Activated CD8-positive, alpha-beta memory T cell treated with anti-CD3 and anti-CD28 coated beads for 24 hours (primary cell): Measurements from ENCODE around the gene POLR1A.

Experiments used
- DNase-seq: peaks from one replicate; pipeline ENCODE4 v3.0.0-alpha.2; 2020

Gene POLR1A

DNA sequence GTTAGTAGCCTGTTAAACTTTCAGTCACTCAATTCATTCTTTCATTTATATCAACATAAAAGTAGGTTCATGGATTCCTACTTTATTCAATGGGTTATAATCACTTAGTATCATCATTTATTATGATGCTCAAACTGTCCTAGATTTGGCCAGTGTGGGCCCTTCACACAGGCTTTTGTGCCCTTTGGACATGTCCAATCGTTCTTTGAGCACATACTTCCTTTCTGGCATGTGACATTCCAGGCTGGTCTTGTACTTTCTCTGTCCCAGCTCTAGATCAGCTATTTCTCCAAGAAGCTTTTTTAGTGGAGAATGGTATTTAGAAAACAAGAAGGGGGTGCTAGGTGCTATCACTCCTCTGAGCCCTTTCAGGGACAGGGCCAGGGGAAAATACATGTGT is 11.5 kb downstream of the POLR1A start:
- DNase-seq = no peak

DNA sequence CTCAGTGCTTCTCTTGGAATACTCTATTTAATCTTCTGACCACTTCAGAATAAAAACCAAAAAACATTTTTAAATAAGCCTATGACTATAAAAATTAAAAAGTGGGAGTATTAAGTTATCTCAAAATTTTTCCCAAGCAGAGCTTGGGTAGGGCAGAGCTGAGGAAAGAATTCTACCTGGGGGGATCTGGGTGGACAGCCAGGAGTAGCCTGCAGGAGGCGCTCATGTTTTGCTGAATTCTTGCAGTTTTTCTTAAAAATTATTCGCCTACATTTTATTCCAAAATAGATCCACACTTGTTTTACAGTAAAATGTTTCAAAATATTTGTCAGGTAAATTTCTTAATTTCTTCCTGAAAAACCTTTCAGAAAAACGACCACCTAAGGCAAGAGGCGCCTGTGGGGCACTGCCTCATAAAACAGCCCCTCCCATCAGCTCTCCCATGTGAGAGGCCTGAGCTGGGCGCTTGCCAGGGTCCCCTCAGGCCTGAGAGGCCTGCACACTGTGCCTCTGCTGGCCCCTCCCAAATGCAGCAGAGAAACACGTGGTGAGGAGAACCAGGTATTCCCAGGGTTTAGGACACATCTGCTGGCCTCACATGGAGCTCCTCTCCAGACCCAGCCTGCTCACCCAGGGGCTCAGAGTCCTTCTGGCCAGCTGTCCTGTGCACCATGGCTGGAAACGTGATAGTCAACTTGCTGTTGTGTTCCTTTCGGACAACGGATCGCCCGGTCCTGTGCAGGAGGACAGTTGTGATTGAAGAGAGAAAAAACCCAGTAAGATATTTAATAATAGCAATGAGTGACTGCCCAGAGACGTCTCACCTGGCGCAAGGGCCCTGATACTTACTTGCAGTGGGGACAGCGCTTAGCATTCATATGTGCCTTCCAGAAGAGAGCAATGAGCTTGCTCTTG is 17.5 kb downstream of the POLR1A start:
- DNase-seq = no peak

DNA sequence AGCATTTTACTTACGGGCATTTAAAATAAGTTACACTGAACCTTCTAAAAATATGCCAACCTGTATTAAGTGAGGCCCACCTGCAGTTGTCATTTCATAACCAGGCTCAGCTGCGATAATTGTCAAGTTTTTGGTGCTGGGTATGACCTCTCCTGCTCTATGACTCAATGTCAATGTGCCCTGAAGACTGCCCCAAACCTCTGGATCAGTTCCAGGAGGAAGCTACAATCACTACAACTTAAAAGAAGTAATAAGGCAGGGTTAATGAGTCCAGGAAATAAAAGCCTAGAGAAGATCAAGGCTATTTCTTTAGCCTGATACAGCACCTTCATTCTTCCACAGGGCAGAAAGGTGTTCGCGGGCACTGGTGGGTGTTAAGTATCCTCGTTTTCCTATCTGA is 22.9 kb downstream of the POLR1A start:
- DNase-seq = no peak

- no peak for DNase-seq
Measured at GRCh38 chr2:86081724-86082123, 24.0 kb downstream of the POLR1A start.

DNA sequence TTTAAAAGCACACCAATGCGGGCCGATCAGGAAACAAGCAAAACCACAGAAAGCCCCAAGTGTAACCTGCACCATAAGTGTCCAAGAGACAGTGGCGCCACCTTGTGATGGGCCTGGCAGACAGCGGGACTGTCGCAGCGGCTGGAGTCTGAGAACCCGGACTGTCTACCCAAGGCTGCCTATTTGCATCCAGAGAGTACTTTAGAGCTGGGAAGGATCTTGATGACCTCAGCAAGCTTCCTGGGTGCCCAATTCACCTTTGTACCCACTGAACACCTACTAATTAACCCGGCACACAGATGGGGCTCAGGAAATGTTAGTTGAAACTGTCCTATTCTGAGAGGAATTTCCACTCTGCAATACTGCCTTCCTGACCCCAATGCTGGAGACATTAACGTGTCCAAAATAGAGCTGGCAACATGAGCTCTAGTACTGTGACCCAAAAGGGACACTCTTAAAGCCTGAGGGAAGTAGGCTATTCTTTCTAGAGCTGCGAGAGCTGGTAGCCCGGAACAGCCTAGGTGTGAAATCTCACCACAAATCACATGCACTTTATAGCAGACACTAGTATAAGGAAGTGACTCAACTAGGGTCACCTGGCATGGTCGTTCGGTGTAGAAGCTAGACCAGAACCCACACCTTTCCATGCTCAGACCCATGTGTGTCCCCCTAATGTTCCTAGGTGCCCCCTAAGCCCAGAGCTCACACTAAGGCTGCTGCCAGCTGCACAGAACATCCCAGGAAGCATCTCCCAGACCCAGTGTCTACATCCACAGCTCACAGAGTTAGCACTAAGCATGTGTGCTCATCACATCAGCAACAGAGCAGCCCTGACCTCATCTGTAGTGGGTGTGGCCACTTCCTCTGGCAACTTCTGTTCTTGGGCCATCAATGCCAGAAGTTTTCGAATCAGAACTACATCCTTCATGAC is 25.4 kb downstream of the POLR1A start:
- DNase-seq = peak; percentile 87

- DNase-seq = no peak
Measured at GRCh38 chr2:86078774-86079545, 26.7 kb downstream of the POLR1A start.

- DNase-seq = no peak
Measured at GRCh38 chr2:86075886-86076285, 29.8 kb downstream of the POLR1A start.

DNA sequence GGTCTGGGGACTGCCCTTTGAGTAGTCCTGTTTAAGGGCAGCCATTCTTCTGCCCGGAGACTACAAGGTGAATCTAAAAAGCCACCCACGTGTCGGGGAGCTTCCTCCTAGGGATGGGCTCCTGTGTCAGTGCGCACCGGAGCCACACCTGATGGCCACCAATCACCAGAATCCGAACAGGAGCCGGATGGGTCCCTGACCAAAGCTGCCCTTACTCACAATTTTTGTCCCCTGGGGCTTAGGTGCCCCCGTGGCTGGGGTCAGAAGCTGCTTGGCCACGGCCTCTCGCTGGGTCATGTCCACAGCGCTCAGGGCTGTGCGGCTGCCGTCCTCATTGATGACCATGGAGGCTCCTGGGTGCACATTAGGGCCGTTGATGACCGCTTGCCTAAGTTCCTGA is 30.9 kb downstream of the POLR1A start:
- DNase-seq = no peak

DNA sequence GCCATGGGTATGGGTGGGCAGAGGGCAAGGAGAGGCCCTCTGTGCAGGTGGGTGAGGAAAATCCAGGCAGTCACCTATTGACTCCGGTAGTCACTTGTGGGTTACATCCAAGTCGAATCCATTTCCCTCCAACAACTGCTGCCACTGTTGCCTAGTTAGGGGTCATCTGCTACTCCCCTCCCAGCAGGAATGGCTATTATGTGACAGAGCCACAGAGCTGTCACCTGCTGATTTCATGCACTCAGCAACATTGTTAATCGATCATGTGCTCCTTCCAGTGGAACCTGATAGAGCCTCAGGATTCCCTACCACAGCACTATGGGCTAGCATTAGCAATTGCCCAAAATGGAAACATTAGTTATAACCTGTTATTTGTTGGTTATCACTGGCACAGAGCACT is 31.4 kb downstream of the POLR1A start:
- DNase-seq = no peak

DNA sequence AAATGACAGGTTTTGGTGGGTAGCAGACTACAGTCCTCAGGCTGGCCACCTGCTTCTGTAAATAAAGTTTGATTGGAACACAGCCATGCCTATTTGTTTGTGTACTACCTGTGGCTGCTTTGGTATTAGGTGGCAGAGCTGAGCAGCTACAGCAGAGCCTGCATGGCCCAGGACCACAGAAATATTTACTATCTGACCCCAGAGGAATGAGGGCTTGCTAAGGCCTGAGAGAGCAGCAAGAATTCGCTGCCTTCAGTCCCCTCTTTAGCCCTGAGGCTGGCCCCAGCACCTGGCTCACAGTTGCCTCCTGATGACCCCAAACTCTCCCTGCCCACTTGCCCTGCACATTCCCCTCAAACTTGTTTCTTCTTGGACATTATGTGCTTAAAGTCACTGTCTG is 32.5 kb downstream of the POLR1A start:
- DNase-seq = no peak

DNA sequence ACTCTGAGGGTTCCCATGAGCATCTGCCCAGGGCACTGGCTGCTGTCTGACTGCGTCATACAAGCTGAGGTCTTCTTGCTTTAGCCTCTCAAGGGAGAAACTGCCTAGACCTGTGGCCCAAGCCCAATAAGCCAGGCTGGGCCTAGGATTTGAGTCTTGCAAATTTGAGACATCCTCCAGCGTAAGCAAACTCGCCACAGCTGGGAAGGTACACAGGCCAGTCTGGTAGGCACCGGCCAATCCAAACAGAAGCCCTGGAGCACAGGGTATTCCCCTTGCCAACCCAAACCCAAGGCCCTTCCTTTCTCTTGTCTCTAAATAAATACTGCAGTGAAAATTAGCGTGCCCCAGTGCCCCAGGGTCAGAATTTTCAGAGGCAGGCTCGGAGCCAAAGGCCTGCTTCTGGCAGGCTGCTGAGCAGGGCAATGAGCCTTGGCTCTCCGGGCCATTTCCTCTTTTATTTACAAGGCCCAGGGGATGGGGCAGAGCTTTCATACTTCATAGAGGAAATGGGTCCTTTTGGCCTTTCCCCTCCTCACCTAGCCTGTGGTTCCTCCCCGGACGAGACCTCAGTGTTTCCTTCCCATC is 33.3 kb downstream of the POLR1A start:
- no peak for DNase-seq

DNA sequence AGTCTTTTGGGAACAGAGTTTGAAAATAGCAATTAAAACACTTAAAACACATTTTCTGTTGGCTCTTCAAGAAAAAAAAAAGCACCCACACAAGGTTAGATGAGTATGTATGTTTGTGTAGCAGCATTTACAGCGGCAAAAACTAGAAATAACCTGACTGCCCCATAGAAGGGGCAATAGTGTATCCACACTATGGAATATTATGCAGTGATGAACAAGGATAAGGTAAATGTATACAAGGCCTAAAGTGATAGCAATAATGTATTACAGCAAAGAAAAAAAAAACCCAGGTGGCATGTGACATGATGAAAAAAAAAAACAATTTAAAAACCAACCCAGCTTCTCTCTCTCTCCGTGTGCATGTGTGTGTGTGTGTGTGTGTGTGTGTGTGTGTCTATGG is 34.8 kb downstream of the POLR1A start:
- DNase-seq = no peak

- no peak for DNase-seq
Measured at GRCh38 chr2:86069783-86070339, 35.8 kb downstream of the POLR1A start.

DNA sequence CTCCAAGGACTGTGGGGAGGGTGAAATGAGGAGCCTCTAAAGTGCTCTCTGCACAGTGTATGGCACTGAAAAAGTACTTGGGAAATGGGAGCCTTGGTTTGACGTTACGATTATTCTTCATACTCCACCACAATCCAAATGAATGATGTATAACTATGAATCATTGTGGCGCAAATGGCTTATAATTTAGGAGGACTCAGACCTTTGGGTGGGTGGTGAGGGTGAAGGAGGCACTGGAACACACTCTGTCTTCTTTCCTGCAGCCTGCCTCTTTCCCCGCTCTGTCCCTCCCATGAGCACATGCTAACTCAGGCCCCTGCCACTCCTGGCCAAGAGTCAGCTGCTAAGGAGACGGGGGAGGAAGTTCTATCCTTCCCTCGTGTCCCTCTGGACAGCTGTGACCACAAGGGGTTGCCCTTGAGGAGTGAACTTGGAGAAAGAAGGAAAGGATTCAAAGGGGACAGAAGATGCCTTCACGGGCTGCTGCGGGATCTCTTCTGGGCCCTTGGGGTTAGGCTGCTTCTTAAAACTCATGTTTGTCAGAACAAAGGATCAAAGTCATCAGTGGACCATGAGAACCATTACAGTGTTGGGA is 36.5 kb downstream of the POLR1A start:
- no peak for DNase-seq

DNA sequence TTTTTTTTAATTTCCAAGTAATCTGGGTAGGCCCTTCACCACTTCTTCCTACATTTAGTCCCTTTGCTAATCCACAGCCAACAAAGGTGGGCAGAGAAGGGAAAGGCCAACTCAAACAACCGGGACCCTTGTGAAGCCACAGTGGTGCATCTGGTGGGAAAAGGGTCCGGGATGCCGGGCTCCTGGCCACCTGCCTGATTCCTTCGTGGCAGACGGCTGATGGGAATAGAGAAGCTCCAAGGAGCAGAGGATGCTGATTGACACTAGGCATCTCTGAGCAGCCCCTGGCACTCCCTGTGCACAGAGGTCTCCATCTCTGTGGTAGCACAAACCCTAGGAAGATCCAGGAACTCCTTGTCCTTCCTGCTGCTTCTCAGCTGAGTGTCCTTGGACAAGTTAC is 37.0 kb downstream of the POLR1A start:
- DNase-seq = no peak

DNA sequence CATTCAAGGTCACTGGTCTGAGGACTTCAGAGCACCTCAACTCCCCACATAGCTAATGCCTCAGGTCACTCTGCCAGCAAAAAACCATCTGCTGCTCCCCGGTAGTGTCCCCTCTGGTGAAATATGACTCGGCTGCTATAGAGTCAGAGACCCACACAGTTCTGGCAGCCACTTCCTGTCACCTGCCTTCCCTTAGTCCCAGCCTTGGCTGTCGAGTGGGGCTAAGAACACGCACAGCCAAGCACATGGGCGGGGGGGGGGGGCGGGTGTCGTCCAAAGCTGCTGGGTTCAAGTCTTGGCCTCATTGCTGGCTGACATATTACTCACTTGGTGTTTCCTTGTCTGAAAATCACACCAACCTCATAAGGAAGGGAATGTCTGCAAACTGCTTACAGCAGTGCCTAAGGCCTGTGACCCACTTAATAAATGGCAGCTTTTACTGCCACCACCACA is 37.5 kb downstream of the POLR1A start:
- DNase-seq = peak; percentile 70

- DNase-seq = no peak
Measured at GRCh38 chr2:86066915-86067314, 38.8 kb downstream of the POLR1A start.

DNA sequence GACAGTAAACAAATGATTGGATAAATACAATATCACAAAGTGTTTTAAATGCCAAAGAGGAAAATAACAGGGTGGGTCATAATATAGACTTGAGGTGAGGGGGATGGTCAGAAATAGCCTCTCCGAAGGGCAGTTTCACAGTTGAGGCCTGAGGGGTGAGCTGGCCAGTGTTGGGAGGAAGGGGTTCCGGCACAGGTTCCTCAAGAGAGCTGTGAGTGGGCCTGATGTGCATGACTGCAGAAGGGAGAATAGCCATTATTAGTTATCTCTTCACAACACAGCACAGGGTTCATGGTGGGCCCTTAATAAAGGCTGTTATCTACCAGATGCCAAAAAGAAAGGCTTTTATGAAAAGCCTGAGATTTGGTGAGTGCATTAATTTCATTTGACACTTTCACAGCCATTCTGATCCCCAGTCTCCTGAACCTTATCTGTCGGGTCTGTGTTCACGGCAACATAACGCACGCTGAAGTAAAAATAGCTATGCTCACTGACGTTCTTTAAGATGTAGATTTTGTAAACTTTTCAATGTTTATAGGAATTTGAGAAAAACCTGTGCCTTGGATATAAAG is 39.6 kb downstream of the POLR1A start:
- no peak for DNase-seq

DNA sequence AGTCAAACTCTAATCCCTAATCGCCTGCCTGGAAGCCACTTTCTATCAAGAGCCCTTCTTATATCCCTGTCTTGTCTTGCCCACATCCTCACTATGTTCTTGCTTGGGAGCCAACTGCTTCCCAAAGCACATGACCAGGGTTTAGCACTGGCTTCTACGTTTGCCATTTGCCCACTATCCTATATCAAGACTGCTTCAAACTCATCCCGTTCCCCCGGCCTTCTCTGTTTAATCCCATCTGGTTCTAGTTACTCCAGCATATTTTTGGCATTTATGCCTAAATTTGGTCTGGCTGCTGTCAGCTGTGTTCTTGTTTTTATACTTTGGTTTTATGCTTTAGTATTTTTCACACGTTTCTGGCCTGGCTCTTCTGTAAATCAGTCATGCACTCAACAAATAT is 40.2 kb downstream of the POLR1A start:
- no peak for DNase-seq

DNA sequence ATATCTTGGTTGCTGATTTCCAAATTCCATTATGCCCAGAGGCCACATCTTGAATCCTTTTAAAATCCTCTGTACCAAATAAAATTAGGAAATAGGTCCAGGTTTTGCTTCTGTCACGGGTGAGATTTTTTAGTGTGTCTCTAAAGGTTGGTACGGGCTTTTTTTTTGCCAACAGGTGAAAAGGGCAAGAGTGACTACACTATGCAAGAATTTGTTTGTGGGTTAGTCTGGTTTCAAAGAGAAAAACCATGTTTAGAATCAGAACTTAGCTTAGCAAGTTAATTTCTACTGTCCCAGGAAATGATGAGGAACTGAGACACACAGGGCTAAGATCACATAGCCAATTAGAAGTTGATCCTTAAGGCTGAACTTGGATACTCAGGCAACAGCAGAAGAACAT is 41.7 kb downstream of the POLR1A start:
- DNase-seq = no peak

DNA sequence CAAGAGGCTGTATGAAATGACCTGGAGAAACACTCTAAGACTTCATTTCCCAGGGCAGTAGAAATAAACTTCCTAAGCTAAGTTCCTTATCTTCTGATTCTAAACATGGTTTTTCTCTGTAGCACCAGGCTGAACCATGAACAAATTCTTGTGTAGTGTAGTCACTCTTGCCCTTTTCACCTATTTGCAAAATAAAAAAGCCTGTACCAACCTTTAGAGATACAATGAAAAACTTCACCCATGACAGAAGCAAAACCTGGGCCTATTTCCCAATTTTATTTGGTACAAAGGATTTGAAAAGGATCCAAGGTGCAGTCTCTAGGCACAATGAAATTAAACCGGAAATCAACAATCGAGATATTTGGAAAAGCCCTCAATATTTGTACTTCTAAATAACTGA is 43.6 kb downstream of the POLR1A start:
- no peak for DNase-seq
